Heart left ventricle (tissue), 13 donors: ENCODE data around the gene PTPRD.

ENCODE experiments used
- CTCF ChIP-seq, 12 donors: fragments of 200-600 bp; sonication (generic) in 4 of 12; IDR thresholded peaks; one replicate each; pipeline versions ENCODE4 v1.5.0 to v1.8.0; 2018 to 2022; ENCODE audit warnings: antibody characterized with exemption in 12 of 12, mild to moderate bottlenecking in 5 of 12
- POLR2A ChIP-seq, 2 donors: fragments of 450-650 bp; IDR thresholded peaks; one replicate each; pipeline ENCODE4 v1.6.1; 2017; ENCODE audit warnings: antibody characterized with exemption in 2 of 2, mild to moderate bottlenecking in 2 of 2, moderate library complexity in 2 of 2
- donor health status: ischemic (EF 13 %, LVEDD 7.1; RV severe dilation, severe dysfunction).
- donor health status: DM: no; HTN: yes; CAD: no.
- donor health status: DM: no; HTN: no; CAD: no.
- donor health status: ischemic (EF 25% LVEDD 6.9; RV normal size, moderate dysfunction).
- donor health status: ischemic (EF 25% LVEDD 5.7; RV mildly dilated, moderate dysfunction).
- donor health status: ischemic (EF 35%, LVEDD 5.7; RV mildly dilated, moderate dysfunction).
- donor health status: nonischemic (EF 11% LVEDD 7.7; RV severe dilation, severe dysfunction).
- donor health status: DM: yes; HTN: yes; CAD: no.
- donor health status: PGD.
- donor health status: ischemic (EF 29% LVEDD 5.4; RV normal size, mild dysfunction).
- donor health status: nonischemic (EF 23%, LVEDD 6.1; RV moderate dilation, normal function).

- TF ChIP-seq CTCF (IDR thresholded peaks at IDR 0.05): no peak
- no peak for TF ChIP-seq POLR2A (IDR thresholded peaks at IDR 0.05)
These were observed 2274.7 kb downstream of the PTPRD start for GRCh38 chr9:8337834-8338766.
